GM18499 (cell line): ENCODE data around the gene OSBPL3.

Experiments used
- ATAC-seq: cut with Tn5 transposase; IDR thresholded peaks from one replicate; pipeline ENCODE4 v1.9.1; 2021; ENCODE audit warnings: moderate number of reproducible peaks; ENCODE audit not compliant: insufficient read depth, unreplicated experiment

Gene OSBPL3

GRCh38 chr7:24840563-24840962 lies 139.4 kb downstream of the OSBPL3 start:
- ATAC-seq, result no peak

- ATAC-seq, result peak; percentile 57
Observed at GRCh38 chr7:24836084-24836483, 143.9 kb downstream of the OSBPL3 start.

- ATAC-seq, result no peak
Observed at GRCh38 chr7:24835643-24836042, 144.3 kb downstream of the OSBPL3 start.

GRCh38 chr7:24834128-24834798 lies 145.7 kb downstream of the OSBPL3 start:
- ATAC-seq, result no peak

GRCh38 chr7:24833549-24833948 lies 146.4 kb downstream of the OSBPL3 start:
- no peak for ATAC-seq

GRCh38 chr7:24831240-24831639 lies 148.7 kb downstream of the OSBPL3 start:
- ATAC-seq, result no peak

- no peak for ATAC-seq
Observed at GRCh38 chr7:24830440-24831050, 149.4 kb downstream of the OSBPL3 start.

GRCh38 chr7:24829787-24830186 lies 150.2 kb downstream of the OSBPL3 start:
- ATAC-seq, result no peak

GRCh38 chr7:24828891-24829661 lies 150.9 kb downstream of the OSBPL3 start:
- ATAC-seq, result no peak

- ATAC-seq, result no peak
Observed at GRCh38 chr7:24827589-24827988, 152.4 kb downstream of the OSBPL3 start.

- no peak for ATAC-seq
Observed at GRCh38 chr7:24827027-24827426, 153.0 kb downstream of the OSBPL3 start.

- ATAC-seq, result no peak
Observed at GRCh38 chr7:24826662-24827020, 153.3 kb downstream of the OSBPL3 start.

GRCh38 chr7:24825931-24826661 lies 153.9 kb downstream of the OSBPL3 start:
- no peak for ATAC-seq

GRCh38 chr7:24825381-24825794 lies 154.6 kb downstream of the OSBPL3 start:
- ATAC-seq, result no peak

- ATAC-seq, result no peak
Observed at GRCh38 chr7:24824896-24825295, 155.1 kb downstream of the OSBPL3 start.

- ATAC-seq, result no peak
Observed at GRCh38 chr7:24824400-24824799, 155.6 kb downstream of the OSBPL3 start.

GRCh38 chr7:24821754-24822054 lies 158.3 kb downstream of the OSBPL3 start:
- ATAC-seq, result no peak

GRCh38 chr7:24821045-24821753 lies 158.8 kb downstream of the OSBPL3 start:
- peak; percentile 53 for ATAC-seq

GRCh38 chr7:24820730-24821044 lies 159.3 kb downstream of the OSBPL3 start:
- no peak for ATAC-seq

GRCh38 chr7:24819916-24820689 lies 159.9 kb downstream of the OSBPL3 start:
- no peak for ATAC-seq
